CD4-positive, alpha-beta T cell treated with Interferon alpha-2 for 1 hour (primary cell): ENCODE data around the gene WASF1.
A peak's percentile ranks its signal among the peaks of the same experiment; 100 is the strongest.
"Not testable (repeated sequence)": the region's sequence is repeated elsewhere in the genome, so short reads cannot be mapped to it uniquely, and the experiment has no call there.

Experiments used
- DNase-seq, 2 donors: peaks; one replicate each; pipeline ENCODE4 v3.0.0-alpha.2; 2020 to 2022

The WASF1 gene

DNA sequence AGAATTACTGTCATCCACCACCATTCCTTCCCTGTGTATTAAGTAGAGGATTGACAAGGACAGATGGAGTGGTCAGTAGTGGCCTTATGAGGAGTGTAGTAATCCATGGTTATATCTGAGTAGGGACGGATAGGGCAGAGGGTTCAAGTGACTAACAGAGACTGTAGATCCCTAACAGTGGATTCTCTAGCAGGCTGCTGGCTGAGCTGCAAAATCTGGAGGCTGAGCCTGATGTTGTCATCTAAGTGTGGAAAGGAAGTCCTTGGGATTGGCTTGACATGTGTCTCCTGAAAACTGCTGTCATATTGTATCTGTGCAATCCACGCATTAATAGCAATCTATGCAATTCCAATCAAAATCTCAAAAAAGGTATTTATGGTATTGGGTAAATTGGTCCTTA, 94.2 kb downstream of the WASF1 start:
- no peak for DNase-seq

DNA sequence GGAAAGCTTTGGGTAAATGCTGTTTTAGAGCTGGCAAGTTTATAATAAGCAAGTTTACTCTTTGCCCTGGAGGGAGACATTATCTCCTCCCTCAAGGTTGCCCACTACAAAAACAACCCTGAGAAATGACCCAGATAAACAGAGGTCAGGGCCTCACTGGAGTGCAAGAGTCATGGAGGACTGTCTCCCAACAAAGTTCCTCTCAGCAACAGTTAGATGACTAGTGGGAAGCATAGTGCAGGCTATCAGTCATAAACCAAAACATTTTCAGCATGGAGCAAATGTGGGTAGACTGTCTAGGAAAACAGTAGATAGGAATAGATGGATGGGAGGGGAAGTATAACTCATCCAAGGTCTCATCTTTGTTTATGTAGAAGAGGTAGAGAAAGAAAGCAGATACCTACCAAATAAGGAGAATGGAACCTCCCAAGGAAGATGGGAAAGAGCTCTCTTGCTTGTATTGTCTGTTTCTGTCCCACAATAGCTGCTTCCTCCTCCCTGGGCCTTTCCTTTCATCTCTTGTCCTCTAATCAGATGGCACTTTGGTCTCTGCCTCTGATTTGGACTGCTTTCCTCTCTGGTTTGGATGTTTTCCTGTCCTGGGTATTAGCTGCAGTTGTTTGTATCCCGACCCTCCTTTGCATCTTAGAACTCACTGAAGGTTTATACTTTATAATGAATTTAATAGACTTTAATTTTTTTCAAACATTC, 95.4 kb downstream of the WASF1 start:
- DNase-seq: no peak

DNA sequence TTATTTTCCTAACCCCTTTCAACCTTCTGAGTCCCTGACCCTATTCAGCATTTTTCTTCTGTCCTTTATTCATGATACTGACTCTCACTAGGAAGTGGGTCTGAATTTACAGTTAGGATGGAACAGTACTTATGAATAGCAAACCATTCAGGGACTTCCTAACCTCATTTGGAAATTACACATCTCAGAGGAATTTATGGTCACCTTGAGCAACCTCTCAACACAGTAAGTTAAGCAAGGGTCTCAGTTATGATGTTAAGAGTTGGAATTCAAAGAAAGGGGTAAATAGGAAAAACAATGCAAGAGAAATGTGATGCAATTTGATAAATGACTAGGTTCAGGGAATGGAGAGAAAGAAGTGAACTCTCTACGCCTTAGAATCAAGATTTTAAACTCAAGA, 104.1 kb downstream of the WASF1 start:
- no peak for DNase-seq

DNA sequence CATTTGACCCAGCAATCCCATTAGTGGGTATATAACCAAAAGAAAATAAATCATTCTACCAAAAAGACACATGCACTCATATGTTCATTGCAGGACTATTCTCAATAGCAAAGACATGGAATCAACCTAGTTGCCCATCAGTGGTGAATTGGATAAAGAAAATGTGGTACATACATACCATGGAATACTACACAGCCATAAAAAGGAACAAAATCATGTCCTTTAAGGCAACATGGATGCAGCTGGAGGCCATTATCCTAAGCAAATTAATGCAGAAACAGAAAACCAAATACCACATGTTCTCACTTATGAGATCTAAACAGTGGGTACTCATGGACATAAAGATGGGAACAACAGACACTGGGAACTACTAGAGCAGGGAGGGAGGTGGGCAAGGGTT, 106.0 kb downstream of the WASF1 start:
- not testable (repeated sequence) for DNase-seq

DNA sequence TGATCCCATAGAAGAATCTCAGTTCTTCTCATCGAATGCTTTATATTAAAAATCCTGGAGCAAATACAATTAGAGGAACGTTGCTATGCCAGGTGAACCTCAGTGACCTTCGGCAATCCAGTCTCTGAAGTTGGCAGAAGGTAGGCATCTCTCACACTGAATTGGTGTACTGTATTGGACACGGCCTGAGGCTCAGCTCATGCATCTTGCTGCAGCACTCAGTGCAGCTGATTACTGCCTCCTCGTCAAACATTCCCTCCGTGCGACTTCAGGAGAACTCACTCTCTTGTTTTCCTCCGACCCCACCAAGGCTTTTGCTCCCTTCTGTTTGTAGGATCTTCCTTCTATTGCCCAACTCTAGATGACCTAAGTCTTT, 110.9 kb downstream of the WASF1 start:
- DNase-seq: no peak

DNA sequence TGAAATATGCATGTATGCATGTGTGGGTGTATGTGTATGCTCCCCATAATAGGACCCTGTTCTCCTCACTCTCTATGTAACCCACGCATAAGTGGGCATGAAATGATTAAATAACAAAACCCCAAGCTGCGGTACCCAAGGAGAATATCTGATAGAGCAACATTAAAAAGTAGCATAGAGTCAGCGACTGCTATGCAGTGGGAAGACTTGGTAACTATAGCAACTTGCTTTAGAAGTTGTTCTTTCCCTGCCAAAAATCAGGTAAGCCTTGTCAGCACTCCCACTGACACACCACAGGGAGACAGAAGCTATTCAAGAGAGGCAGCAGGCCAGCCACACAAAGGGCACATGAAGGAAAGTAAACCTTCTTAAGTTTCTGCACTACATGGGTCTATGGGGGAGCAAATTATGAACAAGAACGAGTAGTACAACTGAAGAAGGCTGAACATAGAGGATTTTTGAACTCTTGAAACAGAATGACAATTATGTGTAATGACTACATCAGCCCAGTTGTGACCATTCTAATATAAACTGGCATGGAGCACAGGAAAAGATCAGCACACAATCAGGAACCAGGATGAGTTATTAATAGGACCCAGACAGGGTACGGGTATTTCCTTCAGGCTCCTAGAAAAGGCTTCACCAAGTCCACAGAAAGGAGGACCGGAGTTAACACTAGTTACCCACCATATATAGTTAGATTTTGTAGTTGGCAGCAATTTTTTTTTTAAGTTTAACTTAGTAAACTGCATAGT, 111.5 kb downstream of the WASF1 start:
- DNase-seq: no peak

DNA sequence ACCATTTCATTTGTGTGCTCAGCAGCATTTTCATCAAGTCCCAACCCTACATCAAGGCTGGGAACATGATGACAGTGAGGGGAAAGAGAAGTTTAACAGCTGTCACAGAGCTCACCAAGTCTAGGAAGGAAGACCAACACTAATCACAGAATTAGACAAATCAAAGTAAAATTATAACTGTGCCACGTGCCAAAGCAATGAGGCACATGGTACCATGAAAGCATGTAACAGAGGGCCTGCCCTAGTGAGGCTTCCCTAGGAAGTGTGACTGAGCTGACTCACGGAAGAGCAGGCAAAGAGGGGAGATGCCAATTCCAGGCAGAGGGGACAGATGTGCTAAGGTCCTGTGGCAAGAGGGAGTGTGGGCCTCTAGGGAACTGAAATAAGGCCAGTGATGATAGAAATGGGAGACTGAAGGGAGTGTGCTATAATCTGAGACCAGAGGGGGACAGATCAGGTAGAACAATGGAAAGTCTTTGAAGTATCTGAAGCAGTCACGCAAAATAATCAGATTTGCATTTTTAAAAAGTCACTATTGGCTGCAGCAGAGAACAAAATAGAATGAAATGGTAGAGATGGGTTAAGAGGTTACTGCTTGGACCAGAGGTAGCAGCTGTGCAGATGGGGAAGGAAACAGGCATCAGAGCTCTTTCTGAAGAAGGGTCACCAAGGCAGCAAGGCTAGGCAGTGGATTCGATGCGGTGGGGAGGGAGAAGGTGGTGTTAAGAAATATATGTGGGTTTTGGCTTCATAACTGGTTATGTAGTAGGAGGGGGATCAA, 114.5 kb downstream of the WASF1 start:
- DNase-seq: no peak

DNA sequence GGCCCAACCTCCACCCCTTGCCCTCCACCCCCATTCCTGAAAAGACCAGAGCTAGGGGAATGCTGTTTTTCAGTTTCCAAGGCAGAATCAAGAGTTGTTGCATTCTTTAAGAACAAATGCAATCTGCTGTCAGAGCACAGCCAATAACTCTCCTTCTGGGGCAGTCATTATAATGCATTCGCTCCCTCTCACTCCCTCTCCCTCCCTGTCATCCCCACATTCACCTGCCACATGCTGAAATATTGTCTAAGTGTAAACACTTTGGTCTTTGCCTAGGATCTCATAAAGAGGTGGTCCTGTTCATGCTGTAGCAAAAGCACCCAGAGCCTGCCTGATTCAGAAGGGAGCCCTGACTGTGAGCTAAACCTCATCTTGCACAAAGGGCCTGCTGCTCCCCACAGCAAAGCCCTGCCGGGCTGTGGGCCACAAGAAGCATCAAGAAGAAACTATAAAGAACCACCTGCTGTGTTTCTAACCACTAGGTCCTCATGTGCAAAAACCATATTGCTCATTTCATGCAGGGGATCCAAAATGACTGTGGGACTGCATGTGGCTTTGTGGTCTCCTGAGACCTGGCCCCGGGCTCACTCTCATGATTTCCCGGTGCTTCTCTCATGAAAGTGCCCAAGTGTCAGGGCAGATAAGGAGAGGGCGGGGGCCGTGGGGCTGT, 115.7 kb downstream of the WASF1 start:
- DNase-seq: no peak

DNA sequence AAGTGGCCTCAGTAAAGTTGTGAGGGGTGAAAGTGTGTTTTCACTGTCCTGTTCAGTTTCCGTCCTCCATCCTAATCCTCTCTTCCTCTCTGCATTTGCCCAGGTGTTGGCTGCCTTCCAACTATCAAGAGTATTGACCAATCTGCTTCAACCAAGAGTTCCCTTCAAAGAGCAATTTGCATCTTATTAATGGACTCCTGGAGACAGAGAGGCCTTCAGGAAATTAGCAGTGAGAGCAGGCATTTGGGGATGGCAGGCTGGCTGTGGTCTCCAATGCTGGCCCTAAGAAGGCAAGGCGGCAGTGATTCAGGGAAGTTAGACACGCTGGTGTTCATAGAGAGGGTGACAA, 124.1 kb downstream of the WASF1 start:
- no peak for DNase-seq

DNA sequence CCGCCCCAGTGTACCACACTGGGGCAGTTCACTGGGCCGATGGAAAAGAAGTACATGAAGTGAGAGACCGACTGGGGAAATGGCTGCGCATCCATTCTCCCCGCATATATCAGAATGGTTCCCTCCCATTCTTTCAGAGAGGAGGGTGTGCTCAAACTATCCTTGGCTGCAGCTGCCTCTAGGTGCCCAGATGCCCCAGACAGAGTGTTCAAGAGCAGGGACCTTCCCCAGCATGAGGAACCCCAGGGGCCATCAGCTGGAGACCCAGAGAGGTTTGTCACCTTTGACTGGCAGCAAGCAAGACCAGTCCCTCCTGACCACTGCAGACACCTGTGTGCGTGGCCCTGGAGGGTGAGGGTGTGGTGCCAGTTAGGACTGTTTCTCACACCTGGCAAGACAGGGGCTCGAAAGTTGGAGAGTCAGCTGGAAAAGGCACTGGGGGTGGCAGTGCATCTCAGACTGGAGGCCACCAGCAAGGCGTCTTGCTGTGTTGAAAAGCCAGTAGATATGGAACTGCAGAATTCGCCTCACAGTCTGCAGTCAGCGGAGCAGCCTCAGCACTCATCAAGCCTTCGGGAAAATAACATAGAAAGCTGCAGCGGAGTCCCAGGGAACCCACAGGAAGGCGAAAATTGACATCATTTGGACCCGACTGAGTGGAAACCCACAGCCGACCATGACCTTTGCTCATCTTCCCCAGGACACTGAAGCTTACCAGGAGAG, 124.6 kb downstream of the WASF1 start:
- no peak for DNase-seq

DNA sequence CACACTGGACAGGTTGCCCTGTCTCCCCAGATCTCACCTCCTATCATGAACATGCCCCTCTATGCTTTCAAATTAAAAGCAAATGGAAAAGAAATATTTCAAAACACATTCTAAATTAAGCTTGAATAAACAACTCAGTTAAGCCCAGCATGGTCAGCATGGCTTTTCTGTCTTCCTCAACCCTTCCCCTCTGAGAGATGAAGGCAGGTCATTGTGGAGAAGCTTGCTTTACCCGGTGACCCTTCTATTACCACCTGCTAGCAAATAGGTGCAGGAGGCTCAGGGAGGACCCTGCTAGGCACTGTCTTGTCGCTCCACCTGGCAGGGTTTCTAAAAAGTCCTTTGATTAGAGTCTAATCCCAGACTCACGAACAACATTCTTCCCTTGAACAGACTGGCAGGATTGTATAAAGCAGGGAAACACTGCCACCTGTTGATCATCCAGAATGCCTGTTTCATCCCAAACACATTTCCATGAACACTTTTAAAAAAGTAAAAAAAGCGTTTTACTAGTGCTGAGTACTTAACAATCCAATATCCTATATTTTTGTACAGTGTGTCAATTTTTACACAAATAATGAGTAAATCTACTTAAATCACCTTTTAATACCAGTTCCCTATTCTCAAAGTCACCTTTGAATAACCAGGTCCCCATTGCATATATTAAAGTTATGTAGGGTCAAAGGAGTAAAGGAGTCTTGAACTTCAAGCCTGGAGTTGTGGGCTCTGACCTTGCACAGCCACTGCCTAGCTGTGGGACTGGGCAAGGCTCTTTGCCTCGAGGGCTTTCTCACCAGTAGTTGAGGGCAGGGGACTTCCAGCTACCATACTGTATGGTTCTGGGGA, 125.9 kb downstream of the WASF1 start:
- peak in 1 of 2 donors; percentile 26 for DNase-seq

DNA sequence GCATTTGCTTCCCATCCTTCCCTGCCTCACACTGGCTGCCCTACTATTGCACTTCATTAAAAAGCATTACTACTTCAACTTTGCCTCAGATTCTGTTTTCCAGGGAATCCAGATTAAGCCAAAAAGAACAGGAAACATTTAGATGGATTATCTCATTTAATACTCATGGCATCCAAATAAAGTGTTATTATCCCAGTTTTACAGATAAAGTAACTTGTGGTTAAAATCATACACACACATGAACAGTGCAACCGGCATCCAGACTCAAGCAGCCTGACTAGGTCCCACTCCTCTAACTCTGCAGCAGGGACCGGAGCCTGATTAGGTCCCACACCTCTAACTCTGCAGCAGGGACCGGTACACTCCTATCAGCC, 129.0 kb downstream of the WASF1 start:
- DNase-seq: no peak
